Bronchial epithelial cell (primary cell): Measurements from ENCODE around the gene THUMPD3. TPM values are rescaled to one million over a fixed set of nuclear protein-coding genes. Genes with fewer than 3 reads are reported as not detected.
A peak's percentile ranks its signal among the peaks of the same experiment; 100 is the strongest.

Source experiments
- DNase-seq: peaks from one replicate; pipeline ENCODE4 v3.0.0-alpha.2; 2010; ENCODE audit warnings: low read depth
- FAIRE-seq: peaks from 2 replicates; lab custom pipeline; 2011; peaks lifted over from hg19 to GRCh38; lab: Jason Lieb, UNC
- H3K27me3 ChIP-seq: 2 replicates; pipeline ENCODE4 v1.5.1; 2011; ENCODE audit warnings: low read length; ENCODE audit not compliant: control insufficient read depth, insufficient read depth
- H3K36me3 ChIP-seq: 2 replicates; pipeline ENCODE4 v1.5.1; 2011; ENCODE audit warnings: low read length; ENCODE audit not compliant: control insufficient read depth, insufficient read depth
- H3K4me3 ChIP-seq: 2 replicates; pipeline ENCODE4 v1.5.1; 2011; ENCODE audit warnings: mild to moderate bottlenecking, low read depth, low read length, control low read depth
- total RNA-seq: library from RNA; depleted of rRNA; stranded (reverse); fragments of >200 nt; gene quantifications from 2 replicates; pipeline ENCODE4 v1.2.1, GENCODE V29; 2014
- TF ChIP-seq, protein P1 (sequence below): IDR thresholded peaks from 2 replicates; pipeline ENCODE4 v1.5.1; 2011; ENCODE audit warnings: mild to moderate bottlenecking, moderate library complexity, low read length, control low read depth, inconsistent platforms; ENCODE audit not compliant: insufficient read depth, severe bottlenecking

THUMPD3 gene
- total RNA-seq, 1 donor from 2014 or later, result 68.2 TPM

DNA sequence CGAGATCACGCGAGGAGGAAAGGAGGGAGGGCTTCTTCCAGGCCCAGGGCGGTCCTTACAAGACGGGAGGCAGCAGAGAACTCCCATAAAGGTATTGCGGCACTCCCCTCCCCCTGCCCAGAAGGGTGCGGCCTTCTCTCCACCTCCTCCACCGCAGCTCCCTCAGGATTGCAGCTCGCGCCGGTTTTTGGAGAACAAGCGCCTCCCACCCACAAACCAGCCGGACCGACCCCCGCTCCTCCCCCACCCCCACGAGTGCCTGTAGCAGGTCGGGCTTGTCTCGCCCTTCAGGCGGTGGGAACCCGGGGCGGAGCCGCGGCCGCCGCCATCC, 33.4 kb downstream of the THUMPD3 start:
- DNase-seq (peak; percentile 91), FAIRE-seq (no peak)
- peaks cover 16% of the 10 kb centered on the region for H3K36me3 ChIP-seq
- H3K4me3 ChIP-seq, result peak overlapping the region; percentile 83
- no peaks in the 10 kb centered on the region for H3K27me3 ChIP-seq
- TF ChIP-seq, protein P1, sequence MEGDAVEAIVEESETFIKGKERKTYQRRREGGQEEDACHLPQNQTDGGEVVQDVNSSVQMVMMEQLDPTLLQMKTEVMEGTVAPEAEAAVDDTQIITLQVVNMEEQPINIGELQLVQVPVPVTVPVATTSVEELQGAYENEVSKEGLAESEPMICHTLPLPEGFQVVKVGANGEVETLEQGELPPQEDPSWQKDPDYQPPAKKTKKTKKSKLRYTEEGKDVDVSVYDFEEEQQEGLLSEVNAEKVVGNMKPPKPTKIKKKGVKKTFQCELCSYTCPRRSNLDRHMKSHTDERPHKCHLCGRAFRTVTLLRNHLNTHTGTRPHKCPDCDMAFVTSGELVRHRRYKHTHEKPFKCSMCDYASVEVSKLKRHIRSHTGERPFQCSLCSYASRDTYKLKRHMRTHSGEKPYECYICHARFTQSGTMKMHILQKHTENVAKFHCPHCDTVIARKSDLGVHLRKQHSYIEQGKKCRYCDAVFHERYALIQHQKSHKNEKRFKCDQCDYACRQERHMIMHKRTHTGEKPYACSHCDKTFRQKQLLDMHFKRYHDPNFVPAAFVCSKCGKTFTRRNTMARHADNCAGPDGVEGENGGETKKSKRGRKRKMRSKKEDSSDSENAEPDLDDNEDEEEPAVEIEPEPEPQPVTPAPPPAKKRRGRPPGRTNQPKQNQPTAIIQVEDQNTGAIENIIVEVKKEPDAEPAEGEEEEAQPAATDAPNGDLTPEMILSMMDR, result no peak

DNA sequence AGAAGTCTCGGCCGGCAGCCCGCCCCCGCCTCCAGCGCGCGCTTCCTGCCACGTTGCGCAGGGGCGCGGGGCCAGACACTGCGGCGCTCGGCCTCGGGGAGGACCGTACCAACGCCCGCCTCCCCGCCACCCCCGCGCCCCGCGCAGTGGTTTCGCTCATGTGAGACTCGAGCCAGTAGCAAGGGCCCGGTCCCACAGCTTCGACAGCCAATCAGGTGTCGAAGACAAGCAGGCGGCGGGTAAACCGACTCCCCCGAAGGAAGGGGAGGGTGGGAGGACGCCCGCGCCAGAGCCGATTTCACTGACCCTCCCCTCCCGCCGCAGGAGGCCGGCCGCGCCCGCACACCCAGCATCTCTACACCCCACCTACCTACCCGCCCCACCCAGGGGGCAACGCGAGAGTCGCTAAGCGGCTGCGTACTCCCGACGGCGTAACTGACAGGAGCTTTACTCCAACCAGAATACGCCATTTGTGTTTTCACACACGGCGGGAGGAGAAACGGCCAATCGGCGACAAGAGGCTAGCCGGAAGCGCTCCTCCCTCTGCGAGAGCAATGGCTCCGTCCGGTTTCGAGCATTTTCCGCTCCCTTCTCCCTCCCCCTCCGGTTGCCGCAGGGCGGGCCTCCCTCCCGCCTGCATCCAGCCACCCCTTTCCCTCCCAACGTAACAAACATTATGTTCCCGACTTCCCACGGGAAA, 33.9 kb downstream of the THUMPD3 start:
- DNase-seq (peak; percentile 96), FAIRE-seq (no peak)
- H3K36me3 ChIP-seq, result peaks cover 12% of the 10 kb centered on the region
- H3K4me3 ChIP-seq, result peak overlapping the region; percentile 83
- H3K27me3 ChIP-seq, result no peaks in the 10 kb centered on the region
- TF ChIP-seq, protein P1, result no peak

DNA sequence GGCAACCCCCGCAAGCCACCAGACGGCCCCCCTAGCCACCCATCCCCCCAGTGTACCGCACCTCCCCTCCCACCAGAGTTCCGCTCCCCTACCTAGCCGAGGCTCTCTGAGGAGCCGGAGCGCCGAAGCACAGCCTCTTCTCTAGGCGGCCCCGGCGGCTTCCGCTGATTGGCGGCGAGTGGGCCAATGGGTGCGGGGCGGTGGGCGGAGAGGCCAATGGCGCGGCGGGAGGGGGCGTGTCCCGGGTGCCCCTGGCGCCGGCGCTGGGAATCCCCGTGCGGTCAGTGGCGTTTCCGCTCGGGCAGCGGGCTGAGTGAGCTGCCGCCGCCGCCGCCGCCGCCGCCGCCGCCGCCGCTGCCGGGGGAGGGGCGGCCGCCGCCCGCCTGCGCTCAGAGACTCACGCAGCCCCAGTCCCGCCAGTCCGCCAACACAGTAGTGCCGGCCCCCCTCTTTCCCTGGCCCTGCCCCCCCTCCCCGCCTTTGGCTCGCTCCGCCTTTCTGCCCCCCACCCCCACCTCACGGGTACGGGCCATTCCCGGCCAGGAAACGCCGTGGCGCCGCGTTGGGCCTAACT, 34.6 kb downstream of the THUMPD3 start, which contains the start of gene SETD5:
TSS of gene SETD5 (plus strand) at position 284 of the 574 bp plus-strand sequence. CDS start 31,324 bp downstream, outside the sequence.
- Histone ChIP-seq H3K4me3 (peak within 1 kb of the TSS; percentile 96), H3K27me3 (no peaks in the 10 kb centered on the region), H3K36me3 (peaks cover 12% of the 10 kb centered on the region)
- FAIRE-seq, result no peak
- TF ChIP-seq, protein P1, result no peak
- DNase-seq, result peak; percentile 80

DNA sequence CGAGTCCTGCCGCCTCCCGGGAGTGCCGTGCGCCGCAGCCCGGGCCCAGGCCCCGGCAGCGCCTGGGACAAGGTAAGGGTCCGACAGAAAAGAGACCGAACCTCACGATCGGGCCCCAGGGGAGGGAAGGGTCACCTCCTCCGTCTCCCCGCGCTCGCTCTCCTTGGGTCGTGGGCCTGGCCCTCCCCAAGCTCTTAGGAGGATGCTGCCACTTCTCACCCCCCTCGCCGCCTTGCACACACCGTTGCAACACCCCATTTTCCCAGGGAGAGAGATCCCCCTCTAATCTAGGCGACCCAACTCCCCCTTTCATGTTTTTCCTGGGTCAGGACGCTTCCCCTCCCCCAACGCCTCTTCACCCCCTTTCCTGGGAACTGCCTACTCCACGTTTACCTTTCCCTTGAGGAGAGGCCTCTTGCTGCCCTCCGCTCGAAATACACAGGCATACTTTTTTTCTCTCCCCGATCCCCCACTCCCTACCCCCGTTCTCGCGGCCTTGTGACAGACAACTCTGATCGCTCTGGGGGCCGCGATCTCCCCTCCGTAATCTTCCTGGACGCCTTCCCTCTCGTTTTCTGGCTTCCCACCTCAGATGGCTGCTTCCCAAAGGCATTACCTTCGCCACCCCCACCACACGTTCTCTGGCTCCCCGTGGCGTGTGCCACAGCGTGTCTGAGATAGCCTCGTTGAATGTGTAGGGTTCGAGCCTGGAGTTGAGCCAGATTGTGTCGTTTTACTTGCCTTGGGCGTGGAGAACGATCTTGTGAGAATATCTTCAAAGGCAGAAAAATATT, 35.2 kb downstream of the THUMPD3 start:
- peaks cover 10% of the 10 kb centered on the region for H3K36me3 ChIP-seq
- H3K27me3 ChIP-seq, result no peaks in the 10 kb centered on the region
- TF ChIP-seq, protein P1, result no peak
- H3K4me3 ChIP-seq, result peak overlapping the region; percentile 96
- FAIRE-seq, result no peak
- DNase-seq, result no peak

DNA sequence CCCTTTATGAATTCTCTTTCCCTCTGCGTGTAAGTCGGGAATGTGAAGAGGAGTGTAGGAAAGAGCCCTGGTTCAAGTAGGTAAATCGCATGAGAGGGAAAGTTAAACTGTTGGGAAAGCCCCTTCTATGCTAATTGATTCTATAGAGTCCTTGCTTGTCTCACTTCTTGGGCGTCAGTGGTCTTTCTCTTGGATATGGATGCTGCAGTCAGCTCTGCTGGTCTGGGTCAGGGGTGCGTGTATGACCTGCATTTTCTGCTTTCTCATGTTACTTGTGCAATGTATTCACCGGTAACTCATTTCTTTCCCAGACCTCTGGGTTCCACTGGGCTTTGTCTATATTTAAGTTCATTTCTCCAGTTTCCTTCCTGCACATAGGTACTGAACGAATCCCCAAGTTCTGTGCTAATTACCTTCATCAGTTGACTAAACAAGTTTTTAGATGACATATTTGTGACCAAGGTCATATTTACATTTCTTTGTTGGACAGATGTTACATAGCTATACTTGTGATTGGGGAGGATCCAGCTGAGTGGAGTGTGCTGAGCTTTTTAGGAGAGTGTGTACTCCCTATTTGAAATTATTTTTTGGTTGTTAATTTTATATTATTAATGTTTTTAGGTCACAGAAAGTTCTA, 36.0 kb downstream of the THUMPD3 start:
- Histone ChIP-seq H3K36me3 (peaks cover 6% of the 10 kb centered on the region), H3K4me3 (peak overlapping the region; percentile 96), H3K27me3 (no peaks in the 10 kb centered on the region)
- peak; percentile 50 for DNase-seq
- peak; percentile 36 for FAIRE-seq
- TF ChIP-seq, protein P1, result no peak
